Thoracic aorta (tissue), 2 donors: ENCODE results near the gene ADAM15. TPM values are rescaled to one million over a fixed set of nuclear protein-coding genes. Genes with fewer than 3 reads are reported as not detected.

Experiments
- ATAC-seq: fragments of 150-250 bp; one replicate; pipeline ENCODE4 v1.8.0; 2017; ENCODE audit warnings: low read depth; ENCODE audit not compliant: insufficient number of reproducible peaks, low FRiP score
- DNase-seq: peaks from one replicate; pipeline ENCODE4 v3.0.0-alpha.2; 2020; ENCODE audit warnings: low spot score
- H3K27ac ChIP-seq, 2 donors: fragments of 200-600 bp; sonication (generic); 1 replicate in 1 of 2; 2 replicates in 1 of 2; pipeline ENCODE4 v1.5.1; 2016; ENCODE audit warnings: mild to moderate bottlenecking in 2 of 2, moderate library complexity in 2 of 2
- H3K27me3 ChIP-seq: fragments of 200-600 bp; sonication (generic); replicated peaks from 2 replicates; pipeline ENCODE4 v1.6.0; 2016; ENCODE audit warnings: mild to moderate bottlenecking; ENCODE audit not compliant: insufficient read depth
- H3K36me3 ChIP-seq: fragments of 200-600 bp; sonication (generic); one replicate; pipeline ENCODE4 v1.5.1; 2016
- H3K4me1 ChIP-seq, 2 donors: fragments of 200-600 bp; sonication (generic); 1 replicate in 1 of 2; 2 replicates in 1 of 2; pipeline versions ENCODE4 v1.5.1 to v1.6.0; 2016; ENCODE audit warnings: low read depth in 2 of 2, mild to moderate bottlenecking in 1 of 2; ENCODE audit not compliant: control insufficient read depth in 1 of 2
- H3K4me3 ChIP-seq: fragments of 200-600 bp; sonication (generic); 2 replicates; pipeline ENCODE4 v1.5.1; 2016; ENCODE audit warnings: mild to moderate bottlenecking
- H3K9me3 ChIP-seq: fragments of 200-600 bp; sonication (generic); 2 replicates; pipeline ENCODE4 v1.5.1; 2016
- CTCF ChIP-seq: fragments of 200-600 bp; sonication (generic); IDR thresholded peaks from one replicate; pipeline ENCODE4 v1.5.1; 2019; ENCODE audit warnings: antibody characterized with exemption
- total RNA-seq, 2 donors: library from RNA; depleted of rRNA; stranded (reverse); fragments of >200 nt; gene quantifications; one replicate each; pipeline versions ENCODE4 v1.1.0 to v1.2.3, GENCODE V29; 2016

The ADAM15 gene
- total RNA-seq, 2 donors from 2014 or later = 119 to 144 TPM

- H3K27ac ChIP-seq = no peak overlapping the region
- no peak for TF ChIP-seq CTCF
- H3K27me3 ChIP-seq = no peaks in the 10 kb centered on the region
- H3K36me3 ChIP-seq = peaks cover 11% of the 10 kb centered on the region
- peak overlapping the region; percentile 96 for H3K4me3 ChIP-seq
- ATAC-seq (no peak), DNase-seq (no peak)
- peaks cover 18 to 35% of the 10 kb centered on the region in 2 donors for H3K4me1 ChIP-seq
- no peaks in the 10 kb centered on the region for H3K9me3 ChIP-seq
Observed at GRCh38 chr1:155062151-155062686, 11.1 kb downstream of the ADAM15 start.

DNA sequence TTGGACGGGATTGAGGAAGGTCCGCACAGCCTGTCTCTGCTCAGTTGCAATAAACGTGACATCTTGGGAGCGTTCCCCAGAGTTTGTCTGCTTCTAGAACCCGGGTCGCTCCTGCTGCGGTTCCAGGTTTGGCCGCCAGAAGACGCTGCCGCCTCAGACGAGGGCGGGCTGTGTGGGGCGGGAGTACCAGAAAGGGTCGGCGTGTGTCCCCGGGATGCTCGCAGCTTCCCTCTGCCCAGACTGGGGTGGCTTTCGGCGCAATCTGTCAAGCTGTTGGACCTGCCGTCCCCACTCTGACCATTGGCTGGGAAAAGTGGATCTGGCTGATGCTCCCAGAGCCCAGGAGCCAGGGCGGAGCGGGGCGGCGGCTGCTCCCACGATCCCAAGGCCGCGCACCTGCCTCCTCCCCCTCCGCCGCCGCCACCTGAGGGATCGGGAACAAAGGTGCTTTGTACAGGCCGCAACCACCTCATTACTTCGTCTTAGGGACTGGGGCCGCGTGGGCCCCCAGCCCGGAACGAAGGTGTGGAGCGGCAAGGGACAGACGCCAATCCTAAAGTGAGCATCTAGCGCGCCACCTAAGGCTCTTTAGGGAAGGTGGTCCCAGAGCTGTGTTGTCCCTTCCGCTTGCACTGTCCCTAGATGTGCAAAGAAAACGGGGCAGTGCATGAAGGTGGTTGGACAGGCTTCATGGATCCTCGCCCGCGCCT is 11.7 kb downstream of the ADAM15 start:
- no peak for DNase-seq
- no peaks in the 10 kb centered on the region for H3K9me3 ChIP-seq
- peak overlapping the region; percentile 96 for H3K4me3 ChIP-seq
- no peak overlapping the region for H3K27ac ChIP-seq
- TF ChIP-seq CTCF = peak; percentile 68
- H3K27me3 ChIP-seq = no peaks in the 10 kb centered on the region
- ATAC-seq = no peak
- peaks cover 18 to 35% of the 10 kb centered on the region in 2 donors for H3K4me1 ChIP-seq
- peaks cover 11% of the 10 kb centered on the region for H3K36me3 ChIP-seq

DNA sequence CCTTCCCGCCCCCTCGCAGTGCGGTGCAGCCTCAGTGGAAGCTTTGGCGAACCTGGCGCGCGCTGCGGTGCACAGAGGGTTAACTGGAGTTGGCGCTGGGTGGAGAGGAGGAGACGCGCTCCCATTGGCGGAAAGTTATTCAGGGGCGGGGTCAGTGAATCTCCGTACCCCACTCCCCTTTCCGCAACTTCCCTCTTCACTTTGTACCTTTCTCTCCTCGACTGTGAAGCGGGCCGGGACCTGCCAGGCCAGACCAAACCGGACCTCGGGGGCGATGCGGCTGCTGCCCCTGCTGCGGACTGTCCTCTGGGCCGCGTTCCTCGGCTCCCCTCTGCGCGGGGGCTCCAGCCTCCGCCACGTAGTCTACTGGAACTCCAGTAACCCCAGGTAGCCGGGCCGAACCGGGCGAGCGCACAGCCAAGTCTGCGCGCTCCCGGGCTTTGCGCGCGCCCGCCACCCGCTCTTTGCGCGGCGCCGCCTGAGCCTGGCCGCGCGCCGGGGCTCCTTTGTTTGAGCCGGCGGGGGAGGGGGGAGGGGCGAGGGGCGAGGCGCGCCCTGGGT is 12.5 kb downstream of the ADAM15 start, which contains the start of gene EFNA4:
Gene EFNA4, plus strand, starts transcription at position 191 of the 561 bp plus-strand sequence. Its CDS starts 84 bp downstream, at position 275.
- Histone ChIP-seq H3K27me3 (no peaks in the 10 kb centered on the region), H3K36me3 (peaks cover 5% of the 10 kb centered on the region), H3K4me3 (peak within 1 kb of the TSS; percentile 96), H3K4me1 (peaks cover 18 to 35% of the 10 kb centered on the region in 2 donors), H3K9me3 (no peaks in the 10 kb centered on the region), H3K27ac (peak within 1 kb of the TSS in 1 of 2 donors; percentile 17)
- DNase-seq (no peak), ATAC-seq (peak; percentile 60)
- TF ChIP-seq CTCF = no peak

DNA sequence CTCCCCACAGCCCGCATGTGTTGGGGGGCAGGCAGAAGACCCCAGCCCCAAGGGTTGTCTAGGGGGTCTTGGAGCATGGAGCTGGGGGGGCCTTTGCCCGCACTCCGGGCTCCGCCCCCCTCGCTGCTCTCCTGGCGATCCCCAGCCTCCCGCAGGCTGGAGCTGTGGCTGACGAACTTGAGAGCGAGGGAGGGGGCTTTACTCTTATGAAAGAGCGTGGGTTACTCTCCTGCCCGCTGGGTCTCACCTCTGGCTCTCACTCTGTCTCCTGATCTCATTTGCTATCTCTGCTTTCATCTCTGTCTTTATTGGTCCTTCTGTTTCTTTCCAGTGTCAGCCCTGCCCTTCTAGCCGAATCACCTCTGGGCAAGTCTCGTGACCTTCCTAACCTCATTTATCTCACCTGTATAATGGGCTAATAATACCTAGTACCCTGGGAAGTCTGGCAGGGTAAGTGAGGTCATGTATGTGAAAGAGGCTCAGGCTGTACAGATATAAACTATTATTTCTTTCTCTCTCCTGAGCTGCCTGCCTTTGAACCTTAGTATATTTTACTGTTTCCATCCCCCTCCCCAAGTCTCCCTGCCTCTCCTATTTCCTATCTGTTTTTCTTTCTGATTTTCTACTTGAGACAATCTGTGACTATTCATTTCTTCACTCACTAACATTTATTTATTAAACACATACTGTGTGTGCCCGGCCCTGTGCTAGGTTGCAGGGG is 13.2 kb downstream of the ADAM15 start:
- Histone ChIP-seq H3K4me1 (peaks cover 18 to 35% of the 10 kb centered on the region in 2 donors), H3K4me3 (peak overlapping the region; percentile 96), H3K36me3 (peaks cover 4% of the 10 kb centered on the region), H3K27ac (no peak overlapping the region), H3K9me3 (no peaks in the 10 kb centered on the region), H3K27me3 (no peaks in the 10 kb centered on the region)
- DNase-seq (no peak), ATAC-seq (no peak)
- no peak for TF ChIP-seq CTCF
